ENCODE data around the gene MGMT.
A peak's percentile ranks its signal among the peaks of the same experiment; 100 is the strongest.

The MGMT gene

DNA sequence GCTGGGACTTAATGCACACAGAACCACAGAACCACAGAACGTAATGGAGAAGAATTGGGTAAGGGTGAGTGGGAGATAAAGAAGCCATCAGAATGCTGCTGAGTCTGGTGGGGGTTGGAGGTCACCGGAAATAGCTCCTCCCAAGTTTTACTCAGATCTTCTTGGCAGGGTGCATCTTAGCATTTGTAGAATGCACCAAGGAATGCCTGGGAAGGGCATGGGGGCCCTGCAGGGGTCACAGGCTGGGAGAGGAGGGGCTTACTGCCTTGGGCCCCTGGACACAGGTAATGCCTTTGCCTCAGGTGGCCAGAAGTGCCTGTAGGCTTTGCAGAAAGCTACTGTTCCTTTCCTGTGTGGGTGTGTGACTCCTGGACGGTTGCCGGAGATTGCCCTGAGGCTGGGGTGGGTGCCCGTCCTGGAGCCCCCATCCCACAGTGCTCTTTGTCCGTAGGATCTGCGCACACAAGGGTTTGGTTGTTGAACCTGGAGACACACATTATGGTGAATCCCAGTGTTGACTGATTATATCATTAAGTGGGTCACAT lies 55.1 kb downstream of the MGMT start:
- DNase-seq: no peak

DNA sequence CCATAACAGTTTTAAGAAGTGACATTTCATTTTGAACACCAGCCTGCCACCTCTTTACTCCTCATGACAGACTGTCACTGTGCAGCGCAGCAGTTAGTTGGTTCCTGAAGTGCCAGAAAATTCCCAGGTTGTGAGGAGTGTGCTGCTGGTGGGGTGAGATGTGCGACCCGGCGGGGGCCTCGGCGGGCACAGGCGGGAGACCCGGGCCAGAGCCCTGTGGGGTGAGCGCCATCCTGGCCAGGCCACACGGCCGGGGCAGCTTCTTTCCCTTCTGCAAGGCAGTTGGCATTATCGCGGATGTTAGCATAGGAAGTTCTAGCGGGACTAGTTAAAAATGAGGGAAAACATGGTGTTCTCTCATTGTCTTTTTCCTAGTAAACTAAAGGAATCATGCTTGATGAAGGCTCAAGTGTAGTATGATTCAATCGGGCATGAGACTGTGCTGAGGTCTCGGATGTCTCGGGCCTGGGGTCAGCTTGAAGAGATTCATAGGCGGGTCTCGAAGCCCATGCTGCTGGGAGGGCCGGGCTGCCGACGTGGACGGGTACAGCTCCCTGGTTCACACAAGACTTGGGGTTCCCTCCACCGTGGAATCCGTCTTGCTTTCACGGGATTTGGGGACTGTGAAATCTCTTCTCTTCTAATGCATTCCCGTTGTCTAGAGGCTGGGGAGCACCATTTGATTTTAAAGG lies 56.1 kb downstream of the MGMT start:
- DNase-seq: no peak

DNA sequence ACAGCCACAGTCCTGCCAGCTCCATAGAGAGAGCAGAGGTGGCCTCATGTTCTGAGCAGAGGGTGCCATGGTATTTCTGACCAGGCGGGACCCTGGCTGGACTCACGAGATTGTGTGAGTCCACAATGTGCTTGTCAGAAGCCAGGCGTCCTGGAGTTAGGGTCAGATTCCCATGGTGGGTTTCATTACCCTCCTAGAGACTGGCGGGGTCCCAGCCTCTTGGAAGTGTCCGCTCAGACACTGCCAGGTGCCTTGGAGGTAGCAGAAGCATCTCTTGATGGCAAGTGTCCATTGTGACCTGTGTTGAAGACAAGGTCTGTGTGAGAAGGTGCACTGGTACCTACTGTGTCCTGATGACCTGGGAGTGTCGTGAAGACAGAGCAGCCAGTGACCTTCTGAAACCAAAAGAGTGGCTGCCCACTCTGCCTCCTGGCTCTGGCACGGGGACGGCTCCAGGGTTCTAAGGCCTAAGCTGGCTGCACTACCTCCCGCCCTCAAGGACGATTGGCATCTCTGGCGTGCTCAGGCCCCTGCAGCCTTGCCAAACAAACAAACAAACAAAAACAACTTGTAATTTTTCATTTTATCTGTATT lies 56.8 kb downstream of the MGMT start:
- no peak for DNase-seq

DNA sequence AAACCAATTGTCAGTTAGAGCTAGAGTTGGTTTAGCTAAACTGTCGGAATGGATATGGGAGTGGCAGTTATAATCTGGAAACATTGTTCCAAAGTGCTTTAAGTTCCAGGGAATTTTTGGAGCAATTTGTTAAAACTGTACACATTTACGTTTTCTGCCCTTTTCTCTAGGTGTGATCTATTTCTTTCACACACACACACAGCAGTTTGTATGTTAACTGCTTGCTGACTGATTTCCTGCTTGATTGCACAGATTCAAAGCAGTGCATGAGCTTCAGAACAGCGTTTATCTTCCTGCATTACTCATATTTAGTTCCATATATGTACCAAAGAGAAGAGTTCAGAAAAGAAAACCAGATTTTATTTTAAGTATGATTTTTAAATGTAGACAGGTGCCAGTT lies 57.9 kb downstream of the MGMT start:
- DNase-seq: no peak

DNA sequence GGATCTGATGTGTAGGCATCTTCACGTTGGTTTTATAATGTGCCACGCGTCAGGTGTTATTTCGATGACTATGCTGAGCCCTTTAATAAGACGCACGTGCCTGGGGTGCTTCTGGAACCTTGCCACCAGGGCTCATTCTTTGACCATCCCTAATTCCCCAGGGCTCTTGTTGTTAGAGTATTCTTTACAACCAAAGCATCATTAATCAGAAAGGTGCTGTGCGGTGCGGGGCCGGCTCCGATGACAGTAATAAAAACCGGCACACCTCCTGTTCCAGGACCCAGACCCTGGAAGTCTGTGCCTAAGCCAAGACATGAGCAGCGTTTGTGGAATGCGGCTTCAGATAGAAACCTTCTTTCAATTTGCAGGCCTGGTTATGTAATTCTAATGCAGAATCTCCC lies 58.4 kb downstream of the MGMT start:
- peak; percentile 9 for DNase-seq

DNA sequence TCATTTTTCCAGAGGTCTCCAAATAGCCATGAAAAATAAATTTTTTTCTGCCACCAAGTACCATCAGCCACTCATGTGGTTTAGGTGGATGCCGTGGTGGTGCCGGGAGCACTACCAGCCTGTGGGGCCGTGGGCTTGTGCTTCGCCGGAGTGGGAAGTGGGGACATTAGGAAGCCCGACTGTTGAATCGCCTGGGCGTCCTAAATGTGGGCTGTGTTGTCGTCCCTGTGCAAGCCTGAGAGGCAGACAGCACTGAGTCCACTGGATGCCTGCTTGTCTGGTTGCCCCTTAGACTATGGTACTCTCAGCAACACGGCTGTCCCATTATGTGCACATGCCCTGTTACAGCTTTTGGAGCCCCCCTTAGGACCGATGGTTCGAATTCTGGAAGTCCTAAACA lies 59.9 kb downstream of the MGMT start:
- no peak for DNase-seq

DNA sequence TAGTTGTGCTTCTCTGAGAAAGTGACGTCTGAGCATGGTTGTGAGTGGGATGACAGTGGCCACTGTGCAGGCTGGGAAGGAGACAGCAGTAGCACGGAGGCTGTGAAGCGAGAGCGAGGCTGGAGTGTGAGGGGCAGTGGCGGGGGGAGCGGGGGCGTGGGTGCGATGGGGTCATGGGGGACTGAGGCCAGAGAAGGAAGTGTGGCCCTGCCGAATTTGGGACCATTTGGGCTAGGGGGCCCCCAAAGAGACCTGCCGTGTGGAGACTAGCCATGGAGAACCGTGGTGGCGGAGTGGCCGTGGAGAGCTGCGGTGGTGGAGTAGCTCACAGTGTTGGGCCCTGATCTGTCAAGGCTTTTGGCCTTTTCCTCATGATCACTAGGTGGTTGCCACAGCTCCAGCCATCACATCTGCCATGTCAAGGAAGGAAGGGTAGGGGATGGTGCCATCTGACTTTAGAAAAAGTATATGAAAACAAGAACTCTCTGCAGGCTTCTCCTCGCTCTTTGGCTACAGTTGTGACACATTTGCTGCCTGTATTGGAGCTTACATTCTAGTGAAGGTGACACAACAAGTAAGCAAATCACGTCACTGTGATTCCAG lies 61.4 kb downstream of the MGMT start:
- DNase-seq: no peak

DNA sequence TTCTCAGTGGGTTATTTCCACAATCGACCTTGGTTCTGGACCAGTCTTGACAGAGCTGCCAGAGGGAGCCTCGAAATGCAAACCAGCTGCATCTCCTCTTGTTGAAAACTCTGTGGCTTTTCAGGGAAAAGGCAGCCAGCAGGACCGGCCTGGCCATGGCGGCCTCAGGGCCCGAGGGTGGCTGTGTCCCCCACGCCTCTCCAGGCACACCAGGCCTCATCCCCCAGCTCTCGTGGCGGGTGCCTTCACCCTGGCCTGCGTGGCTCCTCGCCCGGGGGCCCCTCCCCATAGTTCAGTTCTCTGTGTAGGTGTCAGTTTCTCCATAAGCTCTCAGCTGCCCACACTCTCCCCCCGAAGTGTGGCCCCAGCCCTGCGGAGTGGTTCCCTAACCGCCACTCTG lies 63.5 kb downstream of the MGMT start:
- DNase-seq: no peak

DNA sequence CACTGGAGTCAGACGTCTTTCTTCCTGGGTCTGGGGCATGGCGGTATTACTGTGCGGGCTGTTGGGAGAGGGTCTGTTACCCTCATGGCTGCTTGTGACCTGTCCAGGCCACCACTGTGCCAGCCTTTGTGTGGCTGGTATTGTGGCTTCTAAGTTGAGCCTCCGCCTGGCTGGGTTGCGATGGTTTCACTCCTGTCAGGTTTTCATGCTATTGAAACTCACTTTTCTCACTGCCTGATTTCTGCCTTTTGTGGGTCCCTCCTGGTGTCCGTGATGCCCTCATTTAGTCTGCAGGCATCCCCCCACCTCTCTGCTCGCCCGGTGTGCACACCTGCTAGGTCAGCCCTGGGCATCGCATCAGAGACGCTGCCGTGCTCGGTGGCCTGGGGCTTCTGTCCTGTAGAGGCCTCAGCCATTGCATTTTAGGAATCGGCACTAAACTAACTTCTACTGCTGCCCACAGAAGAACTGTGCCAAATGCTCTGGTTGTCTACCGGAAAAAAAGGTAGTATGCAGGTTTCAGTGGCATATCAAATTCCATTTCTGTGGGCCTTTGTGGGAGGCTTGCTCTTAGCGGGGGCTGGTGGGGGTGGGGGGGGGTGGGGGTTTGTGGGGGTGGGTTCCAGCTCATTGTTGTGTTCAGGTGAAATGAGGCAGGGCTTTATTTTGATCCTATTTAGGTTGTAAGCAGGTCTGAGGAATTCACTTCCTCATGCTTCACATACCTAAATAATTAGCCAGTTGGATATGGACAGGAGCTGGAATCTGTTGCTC lies 64.3 kb downstream of the MGMT start:
- DNase-seq: no peak

DNA sequence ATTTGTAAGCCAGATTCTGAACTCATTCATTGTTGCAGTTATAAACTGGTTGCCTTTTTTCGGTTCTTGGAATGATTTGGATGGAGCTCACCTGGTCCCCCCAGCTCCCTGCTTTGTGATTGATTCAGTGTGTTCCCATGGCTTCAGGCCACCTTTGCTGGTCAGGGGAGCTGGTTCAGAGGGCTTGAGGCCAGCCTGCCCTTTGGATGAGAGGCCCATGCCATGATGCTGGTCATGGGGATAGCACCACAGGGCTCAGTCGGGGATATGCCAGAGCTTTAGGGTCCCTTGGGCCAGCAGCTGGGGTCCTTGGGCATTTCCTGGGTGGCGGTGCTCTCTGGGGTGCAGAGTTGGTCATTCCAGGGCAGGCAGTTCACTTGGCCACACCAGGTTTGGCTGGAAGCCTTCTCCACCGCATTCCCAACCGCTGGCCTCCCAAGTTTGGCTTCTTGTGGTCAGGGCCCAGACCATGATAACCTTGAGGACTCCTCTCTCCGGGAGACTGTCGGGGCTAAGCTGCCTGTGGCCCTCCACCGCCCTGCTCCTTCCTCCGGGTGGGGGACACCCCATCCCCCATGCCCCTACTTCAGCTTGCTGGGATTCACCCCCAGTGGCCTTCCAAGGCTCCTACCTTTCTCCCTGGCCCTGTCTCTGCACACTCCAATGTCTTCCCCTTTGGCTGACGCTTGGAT lies 65.1 kb downstream of the MGMT start:
- DNase-seq: no peak

DNA sequence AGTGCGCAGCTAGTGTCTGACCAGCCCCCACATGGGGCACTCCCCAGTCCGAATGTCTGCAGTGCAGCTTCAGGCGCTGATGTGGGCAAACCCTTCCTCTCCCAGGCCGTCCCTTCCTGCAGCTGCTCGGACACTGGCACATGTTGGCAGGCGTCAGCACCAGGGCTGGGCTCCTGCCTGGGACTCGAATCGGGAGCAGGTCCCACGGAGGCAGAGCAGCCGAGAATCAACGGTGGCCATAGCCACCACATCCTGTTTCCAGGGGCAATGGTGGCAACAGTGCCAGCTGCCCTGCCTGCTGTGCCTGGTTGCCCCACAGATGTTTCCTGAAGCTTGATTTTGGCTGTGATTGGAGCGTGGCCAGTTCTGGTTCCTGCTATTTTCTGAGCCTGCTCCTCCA lies 65.8 kb downstream of the MGMT start:
- no peak for DNase-seq

DNA sequence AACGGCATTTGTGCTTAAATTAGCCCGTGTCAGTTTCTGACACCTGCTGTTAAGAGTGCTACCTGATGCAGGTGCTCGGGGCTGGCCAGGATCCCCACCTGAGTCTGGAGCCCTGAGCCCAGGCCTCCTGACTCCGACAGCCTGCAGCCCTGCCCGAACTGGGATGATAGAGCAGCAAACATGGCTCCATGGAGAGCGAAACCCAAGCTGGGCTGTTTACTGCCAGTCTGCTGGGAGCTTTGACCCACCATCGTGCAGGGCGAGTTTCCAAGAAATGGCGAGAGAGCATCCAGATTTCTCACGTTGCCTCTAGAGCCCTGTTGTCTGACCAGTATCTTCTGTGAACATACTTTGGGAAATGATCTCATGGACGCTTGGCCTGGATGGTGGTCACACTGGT lies 66.2 kb downstream of the MGMT start:
- DNase-seq: no peak

DNA sequence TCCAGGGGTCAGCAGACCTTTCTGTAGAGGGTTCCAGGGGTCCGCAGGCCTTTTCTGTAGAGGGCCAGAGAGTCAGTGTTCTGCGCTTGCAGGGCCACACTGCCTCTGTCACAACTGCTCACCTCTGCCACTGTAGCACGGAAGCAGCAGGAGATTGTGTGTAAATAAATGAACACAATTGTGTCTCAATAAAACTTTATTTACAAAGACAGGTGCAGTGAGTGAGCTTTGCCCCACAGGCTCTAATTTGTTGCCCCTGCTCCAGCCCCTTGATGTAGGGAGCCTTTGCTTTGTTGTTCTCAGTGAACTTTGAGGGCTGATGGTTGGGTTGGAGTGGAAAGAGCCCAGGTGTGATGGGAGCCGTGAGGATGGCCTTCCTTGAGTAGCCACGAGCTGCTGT lies 67.8 kb downstream of the MGMT start:
- no peak for DNase-seq

DNA sequence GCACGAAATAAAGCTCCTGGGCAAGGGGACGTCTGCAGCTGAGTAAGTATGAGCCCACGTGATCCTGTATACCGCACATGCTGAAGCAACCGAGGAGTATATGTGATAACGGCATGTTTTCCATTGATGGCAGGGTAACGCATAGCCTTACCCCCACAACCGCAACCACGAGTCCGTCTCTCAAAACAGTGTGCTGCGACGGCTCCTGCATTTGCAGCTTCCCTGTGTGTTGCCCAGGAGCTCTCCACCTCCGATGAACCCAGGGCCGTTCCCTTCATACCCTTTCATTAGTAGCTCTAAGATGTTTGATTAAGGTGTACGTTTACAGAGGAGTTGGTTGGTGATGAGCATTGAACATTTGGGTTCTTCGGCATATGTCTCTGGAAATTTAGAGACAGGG lies 69.3 kb downstream of the MGMT start:
- no peak for DNase-seq

DNA sequence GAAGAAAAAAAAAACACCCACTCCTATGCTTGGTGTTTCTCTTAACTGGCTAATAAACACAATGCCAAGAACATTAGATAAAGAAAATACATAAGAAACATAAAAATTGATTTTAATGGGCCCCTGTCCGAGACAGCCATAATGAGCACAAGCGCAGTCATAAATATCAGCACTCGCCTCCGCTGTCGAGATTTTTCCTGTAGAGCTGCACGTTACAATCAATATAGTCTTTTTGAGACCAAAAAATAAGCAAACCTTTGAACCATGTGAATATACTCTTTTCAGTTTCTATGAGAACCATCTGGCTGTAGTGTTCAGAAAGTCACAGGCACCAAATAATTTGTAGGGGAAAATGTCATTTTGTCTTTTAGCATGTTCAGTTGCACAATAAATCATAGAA lies 70.1 kb downstream of the MGMT start:
- no peak for DNase-seq

DNA sequence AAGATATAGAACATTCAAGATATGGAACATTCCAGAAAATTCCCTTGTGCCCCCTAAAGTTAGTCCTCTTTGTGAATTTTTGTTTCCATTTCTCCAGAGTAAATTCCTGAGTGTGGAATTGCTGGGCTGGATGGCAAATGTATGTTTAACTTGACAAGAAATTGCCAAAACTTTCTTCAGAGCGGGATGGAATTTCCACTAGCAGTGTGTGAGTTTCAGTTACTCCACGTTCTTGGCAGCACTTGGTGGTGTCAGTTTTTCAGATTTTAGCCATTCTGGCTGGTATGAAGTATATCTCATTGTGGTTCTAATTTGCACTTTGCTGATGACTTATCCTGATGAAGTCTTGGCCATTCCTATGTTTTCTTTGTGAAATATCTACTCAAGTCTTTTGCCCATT lies 71.2 kb downstream of the MGMT start:
- DNase-seq: no peak

DNA sequence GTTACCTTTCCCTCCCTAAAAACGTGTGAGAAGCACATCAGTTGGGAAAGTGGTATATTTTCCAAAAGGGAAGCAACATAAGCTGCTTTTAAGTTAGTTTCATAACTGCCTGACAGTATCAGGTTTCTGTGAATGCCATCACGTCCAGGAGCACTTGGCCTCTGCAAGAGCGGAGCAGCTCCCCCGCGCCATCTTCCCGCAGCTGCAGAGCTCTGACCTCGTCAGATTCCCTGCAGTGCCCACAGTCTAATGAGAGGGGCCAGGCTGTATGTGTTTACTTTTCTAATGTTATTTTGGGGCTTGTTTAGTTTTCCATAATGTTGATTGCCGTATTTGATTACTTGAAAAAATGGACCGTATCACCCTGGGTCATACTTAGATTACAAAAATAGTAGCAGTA lies 74.2 kb downstream of the MGMT start:
- no peak for DNase-seq

DNA sequence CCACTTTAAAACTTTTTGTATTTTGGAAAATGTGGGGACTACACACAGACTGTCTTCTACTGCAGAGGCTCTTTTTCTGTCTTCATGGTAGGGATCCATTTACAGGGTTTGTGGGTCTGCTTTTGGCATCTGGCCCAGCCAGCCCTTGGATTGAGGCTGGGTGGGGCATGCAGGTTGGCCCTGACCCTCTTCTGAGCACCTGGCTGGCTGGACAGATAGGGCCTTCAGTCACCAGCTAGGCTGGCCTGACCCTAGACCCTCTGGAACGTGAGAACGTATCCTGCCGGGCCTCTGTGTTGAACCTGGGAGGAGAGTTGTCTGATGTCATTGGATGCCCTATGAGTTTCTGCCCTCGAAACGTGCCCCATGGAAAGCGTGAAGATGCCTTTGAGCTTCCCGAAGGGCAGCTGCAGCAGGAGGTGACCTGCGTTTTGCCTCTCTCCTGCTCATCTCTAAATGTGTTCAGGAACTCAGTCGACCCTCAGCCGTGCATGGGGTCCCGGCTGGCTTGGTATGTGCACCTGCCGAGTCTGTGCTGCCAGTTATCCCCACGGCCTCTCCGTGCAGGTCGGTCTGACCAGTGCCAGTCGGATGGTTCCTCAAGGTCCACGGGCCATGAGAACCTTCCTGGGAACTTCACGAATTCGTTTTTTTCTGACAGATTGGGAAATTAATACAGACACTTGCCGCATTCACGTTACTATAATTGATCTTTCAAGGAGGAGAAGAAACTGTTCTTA lies 74.9 kb downstream of the MGMT start:
- DNase-seq: no peak

DNA sequence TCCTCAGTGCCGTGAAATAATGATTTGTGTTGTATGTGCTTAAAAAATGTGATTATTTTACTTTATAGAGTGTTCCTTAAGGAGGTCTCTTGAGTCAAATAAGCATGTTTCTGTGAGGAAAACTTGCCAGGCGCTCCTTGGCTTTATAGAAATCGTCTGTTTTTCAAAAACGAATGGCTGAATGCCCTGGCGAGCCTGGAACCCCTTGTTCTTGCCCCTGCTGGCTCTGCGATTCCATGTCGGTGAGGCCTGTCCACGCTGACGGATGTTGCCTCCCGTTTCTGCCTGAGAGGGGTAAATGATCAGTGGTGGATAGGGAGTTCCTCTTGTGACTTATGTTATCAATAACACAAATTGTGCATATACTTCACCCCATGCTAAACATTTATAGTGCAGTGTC lies 75.5 kb downstream of the MGMT start:
- DNase-seq: no peak

DNA sequence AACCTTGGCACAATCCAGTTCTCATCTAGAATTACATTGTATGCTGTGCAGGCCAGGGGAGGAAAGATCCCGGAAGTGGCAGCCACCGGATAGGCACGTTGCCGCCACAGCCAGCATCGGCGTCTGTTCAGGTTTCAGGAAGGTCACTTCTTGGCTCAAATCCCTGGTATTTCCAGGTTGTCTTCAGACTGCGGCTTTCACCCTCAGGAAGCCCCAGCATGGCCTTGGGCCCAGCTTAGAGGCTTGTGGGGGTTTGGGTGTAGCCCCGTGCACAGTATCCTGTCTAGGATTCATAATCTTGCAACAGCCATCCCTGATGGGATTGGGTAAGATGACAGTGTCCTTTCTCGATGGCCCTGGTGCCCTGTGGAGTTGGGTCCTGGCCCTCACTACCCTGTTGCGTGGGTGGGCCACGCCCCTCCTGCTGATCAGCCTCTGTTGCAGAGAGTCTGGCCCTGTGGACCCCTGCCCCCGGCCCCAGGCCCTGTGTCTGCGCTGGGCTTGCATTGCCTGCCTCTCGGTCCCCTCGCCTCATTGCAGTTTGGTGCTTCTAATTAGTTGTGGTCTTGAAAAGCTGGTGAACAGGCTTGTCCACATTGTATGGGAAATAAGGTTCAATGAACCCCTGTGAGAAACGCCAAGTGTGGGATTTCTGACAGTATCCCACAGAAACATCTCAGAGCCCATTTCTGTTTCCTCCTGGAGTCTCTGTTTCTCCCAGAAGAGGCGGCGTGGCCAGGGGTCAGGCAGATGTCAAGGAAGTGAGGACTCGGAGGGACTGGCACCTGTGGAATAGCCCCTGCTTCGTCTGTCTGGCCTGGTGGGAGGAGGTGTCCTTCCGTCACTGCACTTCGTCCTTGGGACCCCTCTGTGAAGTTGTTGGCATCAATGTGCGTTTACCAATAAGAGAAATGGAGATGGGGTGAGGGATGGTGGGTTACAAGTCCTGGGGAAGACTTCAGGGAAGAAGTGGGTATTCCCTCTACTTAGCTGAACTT lies 77.5 kb downstream of the MGMT start:
- DNase-seq: no peak

DNA sequence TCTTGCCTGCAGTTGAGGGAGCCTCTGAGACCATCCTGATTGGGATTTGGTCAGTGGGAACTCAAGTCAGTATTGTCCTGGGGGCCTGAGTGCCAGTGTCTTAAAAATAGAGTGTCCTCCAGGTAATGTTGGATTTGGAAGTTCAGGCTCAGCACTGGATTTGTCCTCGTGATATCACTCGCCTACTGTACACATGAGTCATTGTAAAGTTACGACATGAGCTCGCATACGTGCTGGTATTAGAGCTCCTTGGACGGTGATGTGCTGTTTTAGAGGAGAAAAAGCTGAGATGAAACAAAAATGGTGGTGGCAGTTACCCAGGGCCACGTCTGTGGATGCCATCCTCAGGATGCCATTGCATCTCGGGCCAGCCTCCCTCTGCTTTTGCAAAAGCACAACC lies 78.2 kb downstream of the MGMT start:
- no peak for DNase-seq
